Muscle layer of colon (tissue), 2 donors: ENCODE measurements around the gene UBE2B.

Source experiments
- H3K27ac ChIP-seq: one replicate; pipeline ENCODE4 v1.7.0; 2013; ENCODE audit warnings: low read depth, mild to moderate bottlenecking, low read length, moderate library complexity
- H3K27me3 ChIP-seq, 2 donors: one replicate each; pipeline ENCODE4 v1.7.0; 2013; ENCODE audit warnings: low read length in 2 of 2, mild to moderate bottlenecking in 2 of 2; ENCODE audit not compliant: insufficient read depth in 2 of 2, control insufficient read depth in 1 of 2
- H3K36me3 ChIP-seq: one replicate; pipeline ENCODE4 v1.7.0; 2013; ENCODE audit warnings: mild to moderate bottlenecking, low read length; ENCODE audit not compliant: insufficient read depth
- H3K4me1 ChIP-seq: one replicate; pipeline ENCODE4 v1.7.0; 2013; ENCODE audit warnings: mild to moderate bottlenecking, low read length; ENCODE audit not compliant: insufficient read depth
- H3K4me3 ChIP-seq, 2 donors: one replicate each; pipeline ENCODE4 v1.7.0; 2013; ENCODE audit warnings: low read length in 2 of 2, low read depth in 1 of 2, mild to moderate bottlenecking in 1 of 2, moderate library complexity in 1 of 2
- H3K9ac ChIP-seq: one replicate; pipeline ENCODE4 v1.7.0; 2013; ENCODE audit warnings: low read length
- H3K9me3 ChIP-seq: one replicate; pipeline ENCODE4 v1.7.0; 2013; ENCODE audit warnings: mild to moderate bottlenecking, low read length
- donor health status: abdominal sarcoma.
- donor health status: Adenocarcinoma of cecum.

The UBE2B gene

GRCh38 chr5:134439210-134439654 lies 67.9 kb downstream of the UBE2B start:
- H3K27ac ChIP-seq: no peak overlapping the region
- peaks cover 33% of the 10 kb centered on the region for H3K4me1 ChIP-seq
- no peaks in the 10 kb centered on the region for H3K27me3 ChIP-seq
- H3K36me3 ChIP-seq: no peaks in the 10 kb centered on the region
- no peaks in the 10 kb centered on the region for H3K9me3 ChIP-seq
- no peak overlapping the region for H3K9ac ChIP-seq
- H3K4me3 ChIP-seq: no peak overlapping the region

- H3K9ac ChIP-seq: no peak overlapping the region
- no peaks in the 10 kb centered on the region for H3K36me3 ChIP-seq
- no peak overlapping the region for H3K4me3 ChIP-seq
- H3K4me1 ChIP-seq: peaks cover 33% of the 10 kb centered on the region
- no peaks in the 10 kb centered on the region for H3K27me3 ChIP-seq
- H3K9me3 ChIP-seq: no peaks in the 10 kb centered on the region
- H3K27ac ChIP-seq: no peak overlapping the region
These were observed 68.9 kb downstream of the UBE2B start for GRCh38 chr5:134440201-134440755.
